H9 (cell line): ENCODE results near the gene TIMM10B. TPM values are rescaled to one million over a fixed set of nuclear protein-coding genes. Genes with fewer than 3 reads are reported as not detected.

Experiments used
- DNase-seq: peaks from one replicate; pipeline ENCODE4 v3.0.0-alpha.2; 2017
- H2AFZ ChIP-seq: one replicate; pipeline ENCODE4 v1.6.1; 2013; ENCODE audit warnings: mild to moderate bottlenecking, low read length, control low read depth, moderate library complexity
- H2AK5ac ChIP-seq: 2 replicates; pipeline ENCODE4 v1.6.1; 2013; ENCODE audit warnings: low read length, control low read depth, mixed read lengths; ENCODE audit not compliant: insufficient read length
- H2BK120ac ChIP-seq: one replicate; pipeline ENCODE4 v1.6.1; 2013; ENCODE audit warnings: low read depth, mild to moderate bottlenecking, low read length, control low read depth, inconsistent platforms; ENCODE audit not compliant: poor library complexity, severe bottlenecking
- H2BK12ac ChIP-seq: 2 replicates; pipeline ENCODE4 v1.6.1; 2013; ENCODE audit warnings: low read length, control low read depth, mixed read lengths, low read depth; ENCODE audit not compliant: insufficient read length
- H2BK15ac ChIP-seq: 2 replicates; pipeline ENCODE4 v1.6.1; 2013; ENCODE audit warnings: low read depth, low read length, control low read depth
- H2BK20ac ChIP-seq: one replicate; pipeline ENCODE4 v1.6.1; 2013; ENCODE audit warnings: low read depth, mild to moderate bottlenecking, low read length, control low read depth, inconsistent platforms; ENCODE audit not compliant: poor library complexity, severe bottlenecking
- H2BK5ac ChIP-seq: 2 replicates; pipeline ENCODE4 v1.6.1; 2013; ENCODE audit warnings: low read length, control low read depth, mixed read lengths; ENCODE audit not compliant: insufficient read length
- H3K14ac ChIP-seq: 2 replicates; pipeline ENCODE4 v1.6.1; 2013; ENCODE audit warnings: low read length, control low read depth; ENCODE audit not compliant: insufficient read depth
- H3K18ac ChIP-seq: 2 replicates; pipeline ENCODE4 v1.6.1; 2013; ENCODE audit warnings: low read depth, mild to moderate bottlenecking, mixed read lengths, low read length, control low read depth; ENCODE audit not compliant: insufficient read length
- H3K23ac ChIP-seq: 2 replicates; pipeline ENCODE4 v1.6.1; 2013; ENCODE audit warnings: low read length, control low read depth, mixed read lengths, low read depth; ENCODE audit not compliant: insufficient read length
- H3K23me2 ChIP-seq: 2 replicates; pipeline ENCODE4 v1.6.1; 2013; ENCODE audit warnings: low read depth, mild to moderate bottlenecking, mixed read lengths, low read length, control low read depth; ENCODE audit not compliant: insufficient read length, poor library complexity, severe bottlenecking
- H3K27ac ChIP-seq: 2 replicates; pipeline ENCODE4 v1.5.1; 2013; ENCODE audit warnings: low read length, control low read depth, mixed read lengths, low read depth; ENCODE audit not compliant: insufficient read length
- H3K27me3 ChIP-seq: 2 replicates; pipeline ENCODE4 v1.6.1; 2013; ENCODE audit warnings: low read length, control low read depth, inconsistent platforms; ENCODE audit not compliant: insufficient read depth
- H3K4ac ChIP-seq: 2 replicates; pipeline ENCODE4 v1.6.1; 2013; ENCODE audit warnings: low read depth, mild to moderate bottlenecking, control low read depth, inconsistent platforms, low read length, moderate library complexity
- H3K4me1 ChIP-seq: 2 replicates; pipeline ENCODE4 v1.6.1; 2013; ENCODE audit warnings: low read length, control low read depth, inconsistent platforms; ENCODE audit not compliant: insufficient read depth
- H3K4me2 ChIP-seq: 2 replicates; pipeline ENCODE4 v1.6.1; 2013; ENCODE audit warnings: low read length, control low read depth, mixed read lengths; ENCODE audit not compliant: insufficient read length, insufficient read depth
- H3K56ac ChIP-seq: 2 replicates; pipeline ENCODE4 v1.6.1; 2013; ENCODE audit warnings: low read depth, mild to moderate bottlenecking, mixed read lengths, low read length, control low read depth; ENCODE audit not compliant: insufficient read length
- H3K79me1 ChIP-seq: 2 replicates; pipeline ENCODE4 v1.6.1; 2013; ENCODE audit warnings: low read depth, mild to moderate bottlenecking, moderate library complexity, low read length, control low read depth, inconsistent platforms; ENCODE audit not compliant: insufficient read depth, poor library complexity, severe bottlenecking
- H3K79me2 ChIP-seq: 2 replicates; pipeline ENCODE4 v1.6.1; 2013; ENCODE audit warnings: low read length, control low read depth, inconsistent platforms; ENCODE audit not compliant: insufficient read depth
- H3K9ac ChIP-seq: 2 replicates; pipeline ENCODE4 v1.6.1; 2013; ENCODE audit warnings: low read length, control low read depth, mixed read lengths; ENCODE audit not compliant: insufficient read length; ENCODE audit errors: extremely low read depth
- H3K9me3 ChIP-seq: one replicate; pipeline ENCODE4 v1.6.1; 2013; ENCODE audit warnings: low read depth, low read length, inconsistent platforms; ENCODE audit not compliant: control insufficient read depth
- H3T11ph ChIP-seq: one replicate; pipeline ENCODE4 v1.6.1; 2013; ENCODE audit warnings: mild to moderate bottlenecking, low read length, control low read depth, inconsistent platforms
- H4K20me1 ChIP-seq: one replicate; pipeline ENCODE4 v1.6.1; 2013; ENCODE audit not compliant: control insufficient read depth, insufficient read length, insufficient read depth
- H4K5ac ChIP-seq: 2 replicates; pipeline ENCODE4 v1.6.1; 2013; ENCODE audit warnings: low read depth, mild to moderate bottlenecking, mixed read lengths, low read length, control low read depth; ENCODE audit not compliant: insufficient read length
- H4K8ac ChIP-seq: replicated peaks from 2 replicates; pipeline ENCODE4 v1.6.1; 2013; ENCODE audit warnings: low read length, control low read depth, mixed read lengths, low read depth; ENCODE audit not compliant: insufficient read length
- H4K91ac ChIP-seq: 2 replicates; pipeline ENCODE4 v1.6.1; 2013; ENCODE audit warnings: low read depth, mild to moderate bottlenecking, moderate library complexity, mixed read lengths, low read length, control low read depth; ENCODE audit not compliant: insufficient read length
- H3K27ac Mint-ChIP-seq, 3 experiments: 2 replicates in 2 of 3; 3 replicates in 1 of 3; pipeline ENCODE4 v1.8.0; 2020 to 2021; ENCODE audit warnings: mixed read lengths in 3 of 3, mild to moderate bottlenecking in 1 of 3, moderate library complexity in 1 of 3
- H3K27me3 Mint-ChIP-seq: 2 replicates; pipeline ENCODE4 v1.8.0; 2021; ENCODE audit warnings: low read depth, mild to moderate bottlenecking, moderate library complexity, mixed read lengths
- H3K36me3 Mint-ChIP-seq, 3 experiments: 2 replicates in 2 of 3; 3 replicates in 1 of 3; pipeline ENCODE4 v1.8.0; 2020 to 2021; ENCODE audit warnings: low read depth in 3 of 3, mixed read lengths in 3 of 3; ENCODE audit not compliant: insufficient read depth in 1 of 3
- H3K4me1 Mint-ChIP-seq, 2 experiments: 2 replicates each; pipeline ENCODE4 v1.8.0; 2020; ENCODE audit warnings: mixed read lengths in 2 of 2
- H3K4me3 Mint-ChIP-seq, 2 experiments: 2 replicates in 1 of 2; 3 replicates in 1 of 2; pipeline ENCODE4 v1.8.0; 2020 to 2021; ENCODE audit warnings: mild to moderate bottlenecking in 2 of 2, mixed read lengths in 2 of 2, moderate library complexity in 1 of 2
- H3K9me3 Mint-ChIP-seq, 2 experiments: 2 replicates in 1 of 2; 3 replicates in 1 of 2; pipeline ENCODE4 v1.8.0; 2020; ENCODE audit warnings: mild to moderate bottlenecking in 2 of 2, mixed read lengths in 2 of 2, moderate library complexity in 1 of 2
- WGBS: extraction: QIAGEN DNeasy Blood & Tissue Kit; methylation state at CpG from one replicate; pipeline ENCODE4 v1.1.7; 2013; ENCODE audit warnings: missing lambda C conversion rate, low lambda C conversion rate, mixed read lengths; ENCODE audit not compliant: insufficient read length; ENCODE audit errors: extremely low coverage; 5-methylcytosine and 5-hydroxymethylcytosine counted together
- total RNA-seq: library from RNA; stranded (reverse); gene quantifications from 2 replicates; pipeline ENCODE4 v1.2.1, GENCODE V29; 2021
- TF ChIP-seq, protein P1 (sequence below): fragments of 200-600 bp; sonication (generic); conservative IDR thresholded peaks from 3 replicates; pipeline ENCODE4 v1.8.0; 2021; ENCODE audit warnings: antibody characterized with exemption, mild to moderate bottlenecking

Gene TIMM10B
- total RNA-seq, 1 experiment from 2014 or later = 49.9 TPM

DNA sequence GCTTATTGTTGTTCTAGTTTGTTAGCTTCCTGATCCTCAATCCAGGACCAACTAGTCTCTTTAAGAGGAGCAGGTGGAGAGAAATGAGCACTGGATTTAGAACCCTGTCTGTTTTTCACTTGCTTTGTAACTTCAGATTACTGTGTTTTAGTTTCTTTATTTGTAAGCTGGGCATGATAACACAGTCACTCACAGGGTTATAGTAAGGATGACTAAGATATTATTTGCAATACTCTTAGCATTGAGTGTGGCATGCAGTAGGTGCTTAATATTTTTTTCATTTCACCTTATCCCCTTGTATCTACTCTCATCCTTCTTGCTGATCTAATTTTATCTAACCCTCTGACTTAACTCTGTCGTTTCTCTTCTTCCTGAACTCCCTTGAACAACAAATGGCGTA is 49.5 kb downstream of the TIMM10B start:
- no peak overlapping the region for H2AK5ac ChIP-seq
- TF ChIP-seq, protein P1, sequence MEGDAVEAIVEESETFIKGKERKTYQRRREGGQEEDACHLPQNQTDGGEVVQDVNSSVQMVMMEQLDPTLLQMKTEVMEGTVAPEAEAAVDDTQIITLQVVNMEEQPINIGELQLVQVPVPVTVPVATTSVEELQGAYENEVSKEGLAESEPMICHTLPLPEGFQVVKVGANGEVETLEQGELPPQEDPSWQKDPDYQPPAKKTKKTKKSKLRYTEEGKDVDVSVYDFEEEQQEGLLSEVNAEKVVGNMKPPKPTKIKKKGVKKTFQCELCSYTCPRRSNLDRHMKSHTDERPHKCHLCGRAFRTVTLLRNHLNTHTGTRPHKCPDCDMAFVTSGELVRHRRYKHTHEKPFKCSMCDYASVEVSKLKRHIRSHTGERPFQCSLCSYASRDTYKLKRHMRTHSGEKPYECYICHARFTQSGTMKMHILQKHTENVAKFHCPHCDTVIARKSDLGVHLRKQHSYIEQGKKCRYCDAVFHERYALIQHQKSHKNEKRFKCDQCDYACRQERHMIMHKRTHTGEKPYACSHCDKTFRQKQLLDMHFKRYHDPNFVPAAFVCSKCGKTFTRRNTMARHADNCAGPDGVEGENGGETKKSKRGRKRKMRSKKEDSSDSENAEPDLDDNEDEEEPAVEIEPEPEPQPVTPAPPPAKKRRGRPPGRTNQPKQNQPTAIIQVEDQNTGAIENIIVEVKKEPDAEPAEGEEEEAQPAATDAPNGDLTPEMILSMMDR = no peak
- H3K27me3 ChIP-seq = no peaks in the 10 kb centered on the region
- no CpG with 5 or more reads among the region's 2 CpGs for WGBS
- H3K14ac ChIP-seq = no peak overlapping the region
- DNase-seq = no peak
- no peak overlapping the region for H3K18ac ChIP-seq
- H3K4ac ChIP-seq = no peak overlapping the region
- no peak overlapping the region for H3T11ph ChIP-seq
- H3K23me2 ChIP-seq = no peaks in the 10 kb centered on the region
- H3K79me2 ChIP-seq = no peaks in the 10 kb centered on the region
- H3K9me3 ChIP-seq = no peaks in the 10 kb centered on the region
- no peak overlapping the region for H3K56ac ChIP-seq
- H3K79me1 ChIP-seq = no peaks in the 10 kb centered on the region
- no peak overlapping the region for H3K4me3 Mint-ChIP-seq
- no peaks in the 10 kb centered on the region for H3K4me1 Mint-ChIP-seq
- no peak overlapping the region for H2BK5ac ChIP-seq
- H4K20me1 ChIP-seq = no peaks in the 10 kb centered on the region
- H3K23ac ChIP-seq = no peak overlapping the region
- H3K27me3 Mint-ChIP-seq = no peaks in the 10 kb centered on the region
- H2BK20ac ChIP-seq = no peak overlapping the region
- no peaks in the 10 kb centered on the region for H3K4me1 ChIP-seq
- no peak overlapping the region for H2AFZ ChIP-seq
- H2BK15ac ChIP-seq = no peak overlapping the region
- no peak overlapping the region for H4K91ac ChIP-seq
- no peak overlapping the region for H3K27ac ChIP-seq
- no peak overlapping the region for H3K27ac Mint-ChIP-seq
- no peak overlapping the region for H4K5ac ChIP-seq
- H2BK12ac ChIP-seq = no peak overlapping the region
- H3K4me2 ChIP-seq = no peak overlapping the region
- H2BK120ac ChIP-seq = no peak overlapping the region
- peaks cover 0 to 2% (median 0%) of the 10 kb centered on the region in 3 experiments; a peak in 2 of 7 replicates for H3K36me3 Mint-ChIP-seq
- H3K9ac ChIP-seq = no peak overlapping the region
- H3K9me3 Mint-ChIP-seq = no peaks in the 10 kb centered on the region
- no peak overlapping the region for H4K8ac ChIP-seq
